Peyer's patch (tissue), 4 donors: Measurements from ENCODE around the gene SLC4A8.

Source experiments
- POLR2A ChIP-seq, 2 donors: fragments of 450-650 bp; IDR thresholded peaks; one replicate each; pipeline ENCODE4 v1.5.1; 2017; ENCODE audit warnings: antibody characterized with exemption in 2 of 2, mild to moderate bottlenecking in 2 of 2, moderate library complexity in 2 of 2
- TF ChIP-seq, protein P1 (sequence below), 6 experiments: fragments of 450-650 bp in 4 of 6; fragments of 200-600 bp in 2 of 6; sonication (generic) in 1 of 6; IDR thresholded peaks; one replicate each; pipeline ENCODE4 v1.5.1; 2017 to 2019; ENCODE audit warnings: antibody characterized with exemption in 6 of 6, mild to moderate bottlenecking in 3 of 6, moderate library complexity in 1 of 6

- TF ChIP-seq, protein P1, sequence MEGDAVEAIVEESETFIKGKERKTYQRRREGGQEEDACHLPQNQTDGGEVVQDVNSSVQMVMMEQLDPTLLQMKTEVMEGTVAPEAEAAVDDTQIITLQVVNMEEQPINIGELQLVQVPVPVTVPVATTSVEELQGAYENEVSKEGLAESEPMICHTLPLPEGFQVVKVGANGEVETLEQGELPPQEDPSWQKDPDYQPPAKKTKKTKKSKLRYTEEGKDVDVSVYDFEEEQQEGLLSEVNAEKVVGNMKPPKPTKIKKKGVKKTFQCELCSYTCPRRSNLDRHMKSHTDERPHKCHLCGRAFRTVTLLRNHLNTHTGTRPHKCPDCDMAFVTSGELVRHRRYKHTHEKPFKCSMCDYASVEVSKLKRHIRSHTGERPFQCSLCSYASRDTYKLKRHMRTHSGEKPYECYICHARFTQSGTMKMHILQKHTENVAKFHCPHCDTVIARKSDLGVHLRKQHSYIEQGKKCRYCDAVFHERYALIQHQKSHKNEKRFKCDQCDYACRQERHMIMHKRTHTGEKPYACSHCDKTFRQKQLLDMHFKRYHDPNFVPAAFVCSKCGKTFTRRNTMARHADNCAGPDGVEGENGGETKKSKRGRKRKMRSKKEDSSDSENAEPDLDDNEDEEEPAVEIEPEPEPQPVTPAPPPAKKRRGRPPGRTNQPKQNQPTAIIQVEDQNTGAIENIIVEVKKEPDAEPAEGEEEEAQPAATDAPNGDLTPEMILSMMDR (IDR thresholded peaks at IDR 0.05): no peak
- no peak for TF ChIP-seq POLR2A (IDR thresholded peaks at IDR 0.05)
These were observed 106.8 kb downstream of the SLC4A8 start for GRCh38 chr12:51531284-51531977.
